Muscle layer of duodenum (tissue), 2 donors: ENCODE measurements around the gene ALS2.

Experiments used
- H3K27ac ChIP-seq: one replicate; pipeline ENCODE4 v1.7.0; 2013; ENCODE audit warnings: mild to moderate bottlenecking, low read length
- H3K27me3 ChIP-seq: one replicate; pipeline ENCODE4 v1.7.0; 2013; ENCODE audit warnings: low read depth, mild to moderate bottlenecking, control low read depth, low read length
- H3K36me3 ChIP-seq, 2 donors: one replicate each; pipeline ENCODE4 v1.7.0; 2013; ENCODE audit warnings: low read length in 2 of 2, control low read depth in 1 of 2, mild to moderate bottlenecking in 1 of 2; ENCODE audit not compliant: insufficient read depth in 2 of 2, control insufficient read depth in 1 of 2
- H3K4me1 ChIP-seq, 2 donors: one replicate each; pipeline ENCODE4 v1.7.0; 2013; ENCODE audit warnings: low read length in 2 of 2, mild to moderate bottlenecking in 2 of 2, control low read depth in 1 of 2, moderate library complexity in 1 of 2; ENCODE audit not compliant: insufficient read depth in 2 of 2, control insufficient read depth in 1 of 2
- H3K4me3 ChIP-seq, 2 donors: one replicate each; pipeline ENCODE4 v1.7.0; 2013; ENCODE audit warnings: low read length in 2 of 2, low read depth in 1 of 2, mild to moderate bottlenecking in 1 of 2
- H3K9me3 ChIP-seq, 2 donors: one replicate each; pipeline ENCODE4 v1.7.0; 2013; ENCODE audit warnings: low read length in 2 of 2, control low read depth in 1 of 2, mild to moderate bottlenecking in 1 of 2; ENCODE audit not compliant: control insufficient read depth in 1 of 2
- donor health status: healthy.

The ALS2 gene

DNA sequence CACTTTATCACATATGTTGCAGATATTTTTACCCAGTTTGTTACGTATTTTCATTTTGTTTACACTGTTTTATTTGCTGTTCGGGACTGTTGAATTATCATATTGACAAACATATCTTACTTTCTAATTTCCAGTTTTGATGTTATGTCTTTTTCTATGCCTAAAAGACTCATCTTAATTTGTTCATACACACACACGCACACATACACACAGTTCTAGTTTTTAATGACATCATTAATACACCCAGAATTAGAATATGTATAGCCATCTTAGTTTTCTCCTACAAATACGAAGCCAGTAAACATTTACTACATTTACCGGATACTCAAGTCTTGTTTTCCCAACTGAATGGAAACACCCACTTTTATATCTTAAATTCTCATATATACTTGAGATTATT is 29.2 kb downstream of the ALS2 start:
- Histone ChIP-seq H3K27me3 (no peaks in the 10 kb centered on the region), H3K27ac (no peak overlapping the region), H3K36me3 (peaks cover 16 to 21% of the 10 kb centered on the region in 2 donors), H3K9me3 (no peaks in the 10 kb centered on the region), H3K4me1 (no peaks in the 10 kb centered on the region), H3K4me3 (no peak overlapping the region)

DNA sequence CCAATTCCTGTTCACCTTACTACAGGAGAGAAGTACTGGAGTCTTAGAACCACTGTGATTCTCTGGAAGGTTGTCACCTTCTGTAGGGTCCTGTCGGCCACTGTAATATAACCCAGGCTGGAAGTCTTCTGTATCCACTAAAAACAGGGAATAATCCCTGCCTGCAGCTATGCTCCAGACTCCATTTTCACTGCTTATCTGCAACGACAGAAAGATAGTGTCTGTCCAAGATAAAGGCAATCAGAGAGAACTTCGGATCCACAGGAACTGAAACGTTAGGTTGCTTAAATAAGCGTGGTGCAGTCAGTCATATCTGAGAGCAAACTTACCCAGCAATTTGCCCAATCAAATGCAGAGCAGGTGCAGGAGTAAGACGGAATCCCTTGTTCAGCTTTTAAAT is 34.2 kb downstream of the ALS2 start:
- no peaks in the 10 kb centered on the region for H3K27me3 ChIP-seq
- H3K9me3 ChIP-seq, result no peaks in the 10 kb centered on the region
- H3K4me1 ChIP-seq, result no peaks in the 10 kb centered on the region
- no peak overlapping the region for H3K4me3 ChIP-seq
- peaks cover 38 to 49% of the 10 kb centered on the region in 2 donors for H3K36me3 ChIP-seq
- no peak overlapping the region for H3K27ac ChIP-seq

DNA sequence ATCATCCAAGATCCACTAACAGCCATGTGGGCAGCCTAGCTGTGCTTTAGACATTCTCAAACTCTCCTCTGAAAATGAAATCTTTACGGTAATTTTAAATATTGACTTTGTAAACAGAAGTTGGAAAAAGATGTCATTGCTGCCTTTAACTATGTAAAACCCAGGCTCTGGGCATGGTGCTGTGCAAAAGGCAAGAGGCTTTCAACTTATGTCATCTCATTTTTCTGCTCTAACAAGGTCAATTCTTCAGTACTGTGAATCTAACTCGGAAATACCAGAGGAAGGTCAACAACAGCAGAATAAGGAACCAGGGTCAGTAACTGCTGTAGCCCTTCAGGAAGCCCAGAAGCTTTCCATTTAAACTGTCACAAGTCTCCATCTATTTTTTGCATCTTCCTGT is 45.2 kb downstream of the ALS2 start:
- no peak overlapping the region for H3K27ac ChIP-seq
- H3K4me3 ChIP-seq, result no peak overlapping the region
- peaks cover 0 to 6% of the 10 kb centered on the region in 2 donors for H3K9me3 ChIP-seq
- no peaks in the 10 kb centered on the region for H3K4me1 ChIP-seq
- H3K36me3 ChIP-seq, result peaks cover 27 to 72% of the 10 kb centered on the region in 2 donors
- no peaks in the 10 kb centered on the region for H3K27me3 ChIP-seq

DNA sequence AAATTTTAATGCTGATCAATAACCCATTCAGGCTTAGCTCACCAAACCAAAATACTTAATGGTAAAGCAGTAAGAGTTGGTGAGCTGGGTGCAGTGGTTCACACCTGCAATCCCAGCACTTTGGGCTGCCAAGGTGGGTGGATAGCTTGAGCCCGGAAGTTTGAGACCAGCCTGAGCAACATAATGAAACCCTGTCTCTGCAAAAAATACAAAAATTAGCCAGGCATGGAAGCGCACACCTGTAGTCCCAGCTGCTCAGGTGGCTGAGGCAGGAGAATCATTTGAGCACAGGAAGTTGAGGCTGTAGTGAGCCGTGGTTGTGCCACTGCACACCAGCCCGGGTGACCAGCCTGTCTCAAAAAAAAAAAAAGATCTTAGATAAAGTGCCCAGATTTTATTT is 46.6 kb downstream of the ALS2 start:
- Histone ChIP-seq H3K36me3 (peaks cover 27 to 74% of the 10 kb centered on the region in 2 donors), H3K4me3 (no peak overlapping the region), H3K9me3 (peaks cover 0 to 6% of the 10 kb centered on the region in 2 donors), H3K4me1 (no peaks in the 10 kb centered on the region), H3K27ac (no peak overlapping the region), H3K27me3 (no peaks in the 10 kb centered on the region)

DNA sequence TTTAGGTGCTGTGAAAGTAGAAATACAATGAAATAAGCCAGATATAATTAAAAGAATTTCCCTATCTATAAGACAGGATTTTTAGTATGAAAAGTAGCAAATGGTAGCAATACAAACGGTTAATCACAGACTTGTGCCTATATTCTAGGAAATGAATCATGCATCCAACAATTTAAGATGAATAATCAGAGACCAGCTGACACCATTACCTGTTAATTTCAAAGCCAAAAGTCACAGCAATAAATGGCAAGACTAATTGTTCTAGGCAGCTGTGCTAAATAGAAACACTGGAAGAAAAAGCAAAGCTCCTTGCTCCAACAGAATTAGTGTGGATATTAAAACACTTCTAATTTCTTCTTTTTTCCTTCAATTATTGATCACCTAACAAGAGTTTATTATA is 47.2 kb downstream of the ALS2 start:
- Histone ChIP-seq H3K4me3 (no peak overlapping the region), H3K36me3 (peaks cover 24 to 76% of the 10 kb centered on the region in 2 donors), H3K27ac (no peak overlapping the region), H3K9me3 (peaks cover 0 to 6% of the 10 kb centered on the region in 2 donors), H3K27me3 (no peaks in the 10 kb centered on the region), H3K4me1 (no peaks in the 10 kb centered on the region)

DNA sequence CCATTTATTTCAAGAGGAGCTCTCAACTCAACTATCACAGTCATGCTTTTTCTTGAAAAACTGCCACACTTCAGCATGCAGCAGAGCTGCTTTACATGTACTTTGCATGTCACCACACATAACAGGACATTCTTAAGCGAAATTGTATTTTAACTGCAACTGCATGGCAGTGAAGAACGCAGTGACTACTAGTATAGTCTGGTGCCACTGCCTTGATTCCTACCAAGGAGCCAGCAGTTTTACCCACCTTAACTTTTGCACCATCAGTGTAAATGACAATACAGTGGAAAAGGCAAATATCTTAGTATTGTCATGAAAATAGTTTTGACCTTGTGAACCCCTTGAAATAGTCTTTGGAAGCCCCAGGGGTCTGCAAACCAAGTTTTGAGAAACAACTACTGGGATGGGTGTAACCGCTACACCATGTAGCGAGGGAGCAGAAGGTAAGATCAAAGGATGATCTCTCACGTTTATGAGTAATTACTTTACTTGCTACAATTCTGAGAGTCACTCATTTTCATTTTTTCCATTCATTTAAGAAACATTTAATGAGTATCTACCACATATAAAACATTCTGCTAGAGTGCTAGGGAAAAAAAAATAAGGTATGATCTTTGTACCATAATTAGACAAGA is 50.0 kb downstream of the ALS2 start:
- peaks cover 0 to 3% of the 10 kb centered on the region in 2 donors for H3K9me3 ChIP-seq
- no peak overlapping the region for H3K4me3 ChIP-seq
- H3K27ac ChIP-seq, result no peak overlapping the region
- no peaks in the 10 kb centered on the region for H3K27me3 ChIP-seq
- H3K36me3 ChIP-seq, result peaks cover 34 to 82% of the 10 kb centered on the region in 2 donors
- H3K4me1 ChIP-seq, result no peaks in the 10 kb centered on the region

DNA sequence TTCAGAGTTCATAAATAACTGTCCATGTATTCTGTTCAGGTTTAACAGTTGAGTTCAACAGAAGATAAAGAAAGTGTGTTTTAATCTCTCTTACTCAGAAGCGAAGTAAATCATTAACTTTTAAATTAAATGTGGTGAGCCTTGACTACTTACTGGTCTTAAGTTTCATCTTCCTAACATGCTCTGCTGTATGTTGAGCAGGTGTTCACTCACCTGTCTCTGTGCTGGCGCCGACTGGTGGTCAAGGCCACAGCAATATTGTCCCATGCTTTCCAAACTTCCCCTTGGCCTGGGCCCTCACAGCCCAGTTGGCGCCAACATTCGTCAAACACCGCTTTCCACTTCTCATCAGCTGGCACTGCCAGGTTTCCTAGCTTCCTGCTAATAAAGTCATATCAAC is 65.3 kb downstream of the ALS2 start:
- Histone ChIP-seq H3K9me3 (no peaks in the 10 kb centered on the region), H3K36me3 (peaks cover 21 to 65% of the 10 kb centered on the region in 2 donors), H3K4me3 (no peak overlapping the region), H3K27me3 (no peaks in the 10 kb centered on the region), H3K27ac (no peak overlapping the region), H3K4me1 (no peaks in the 10 kb centered on the region)

DNA sequence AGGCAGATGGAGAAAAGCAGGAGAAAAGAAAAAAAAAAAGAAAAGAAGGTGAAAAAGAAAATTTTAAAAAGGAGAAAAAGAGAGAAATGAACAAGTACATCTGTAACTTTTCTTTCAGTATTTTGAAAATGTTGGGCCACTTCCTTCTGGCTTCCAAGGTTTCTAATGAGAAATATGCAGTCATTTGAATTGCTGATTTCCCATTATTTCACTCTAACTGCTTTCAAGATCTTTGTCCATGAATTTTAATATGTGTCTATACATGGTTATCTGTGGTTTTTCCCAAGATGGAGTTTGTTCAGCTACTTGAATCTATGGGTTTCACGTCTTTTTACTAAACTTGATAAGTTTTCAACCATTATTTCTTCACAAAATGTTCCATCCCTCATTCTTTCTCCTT is 68.0 kb downstream of the ALS2 start:
- no peak overlapping the region for H3K4me3 ChIP-seq
- H3K36me3 ChIP-seq, result peaks cover 26 to 64% of the 10 kb centered on the region in 2 donors
- H3K27me3 ChIP-seq, result no peaks in the 10 kb centered on the region
- no peak overlapping the region for H3K27ac ChIP-seq
- no peaks in the 10 kb centered on the region for H3K9me3 ChIP-seq
- H3K4me1 ChIP-seq, result no peaks in the 10 kb centered on the region

DNA sequence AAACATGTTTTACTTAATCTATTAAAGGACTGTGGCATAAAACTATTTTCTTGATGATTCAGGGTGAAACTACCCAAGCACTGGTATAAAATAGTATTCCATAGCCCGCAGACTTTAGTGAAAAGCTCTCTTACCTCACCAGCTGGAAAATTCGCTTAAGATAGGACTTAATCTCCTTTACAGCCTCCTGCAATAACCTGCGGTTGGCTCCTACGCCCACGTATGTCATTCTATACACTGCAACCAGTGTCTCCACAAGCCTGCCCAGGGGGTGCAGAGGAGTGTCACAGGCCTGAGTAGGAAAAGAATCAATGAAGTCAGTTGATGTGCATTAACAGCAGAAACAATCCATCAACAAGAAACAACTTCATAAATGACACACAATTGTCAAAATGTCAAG is 71.0 kb downstream of the ALS2 start:
- H3K27me3 ChIP-seq, result no peaks in the 10 kb centered on the region
- no peaks in the 10 kb centered on the region for H3K4me1 ChIP-seq
- no peaks in the 10 kb centered on the region for H3K9me3 ChIP-seq
- H3K4me3 ChIP-seq, result no peak overlapping the region
- peaks cover 37 to 64% of the 10 kb centered on the region in 2 donors for H3K36me3 ChIP-seq
- no peak overlapping the region for H3K27ac ChIP-seq

DNA sequence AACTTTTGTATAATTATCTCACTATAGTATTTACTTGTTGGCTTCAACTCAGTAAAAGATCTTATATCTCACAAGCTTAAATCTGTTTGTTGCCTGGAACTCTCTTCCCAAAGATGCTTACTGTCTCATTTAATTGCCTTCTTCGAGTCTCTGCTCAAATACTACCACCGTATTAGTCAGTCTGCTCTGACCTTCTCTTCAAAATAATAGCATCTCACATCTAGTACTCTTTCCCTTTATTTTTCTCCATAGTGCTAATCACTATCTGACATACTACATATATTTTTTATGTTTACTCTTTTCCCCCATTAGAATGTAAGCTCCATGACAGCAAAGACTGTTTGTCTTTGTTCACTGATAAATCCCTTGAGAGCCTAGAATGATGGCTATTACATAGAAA is 71.7 kb downstream of the ALS2 start:
- Histone ChIP-seq H3K4me3 (no peak overlapping the region), H3K4me1 (no peaks in the 10 kb centered on the region), H3K27me3 (no peaks in the 10 kb centered on the region), H3K9me3 (no peaks in the 10 kb centered on the region), H3K36me3 (peaks cover 37 to 64% of the 10 kb centered on the region in 2 donors), H3K27ac (no peak overlapping the region)

DNA sequence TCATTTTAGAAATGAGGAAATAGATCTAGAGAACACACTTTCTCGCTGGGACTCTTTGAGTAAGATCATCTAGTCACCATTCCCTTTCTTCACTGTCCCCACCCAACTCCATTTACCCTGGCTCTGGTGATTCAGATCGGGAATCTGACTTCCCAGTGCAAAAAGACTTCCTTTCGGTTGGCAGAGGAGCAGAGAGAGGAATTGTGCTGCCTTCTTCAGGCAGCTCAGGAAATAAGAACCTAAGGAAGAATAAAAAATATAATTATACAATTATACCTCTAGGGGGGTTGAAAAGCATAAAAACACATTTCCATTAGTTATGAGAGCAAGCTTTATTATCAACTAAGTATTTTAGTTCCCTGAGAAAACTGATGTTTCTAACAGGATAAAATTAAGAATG is 73.0 kb downstream of the ALS2 start:
- H3K27me3 ChIP-seq, result no peaks in the 10 kb centered on the region
- no peaks in the 10 kb centered on the region for H3K9me3 ChIP-seq
- H3K27ac ChIP-seq, result no peak overlapping the region
- no peak overlapping the region for H3K4me3 ChIP-seq
- H3K4me1 ChIP-seq, result no peaks in the 10 kb centered on the region
- H3K36me3 ChIP-seq, result peaks cover 39 to 56% of the 10 kb centered on the region in 2 donors

DNA sequence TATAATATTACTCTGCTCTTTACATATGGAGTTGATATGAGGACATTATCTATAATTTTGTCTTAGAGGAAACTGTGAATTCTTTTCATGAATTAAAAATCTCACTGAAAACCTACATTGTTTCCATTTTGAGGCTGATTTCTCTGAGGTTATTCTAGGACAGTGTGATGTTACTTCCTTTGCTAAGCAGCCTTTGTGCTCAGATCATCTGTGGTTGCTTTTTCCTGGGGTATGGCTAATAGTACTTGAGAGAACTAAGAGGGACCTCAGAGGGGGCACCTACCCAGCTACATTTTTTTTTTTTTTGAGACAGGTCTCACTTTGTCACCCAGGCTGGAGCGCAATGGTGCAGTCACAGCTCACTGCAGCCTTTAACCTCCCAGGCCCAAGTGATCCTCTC is 73.6 kb downstream of the ALS2 start:
- Histone ChIP-seq H3K4me1 (no peaks in the 10 kb centered on the region), H3K27ac (no peak overlapping the region), H3K27me3 (no peaks in the 10 kb centered on the region), H3K9me3 (no peaks in the 10 kb centered on the region), H3K4me3 (no peak overlapping the region), H3K36me3 (peaks cover 39 to 52% of the 10 kb centered on the region in 2 donors)
